Right atrium auricular region (tissue), 2 donors: ENCODE results near the gene COG5. TPM values are rescaled to one million over a fixed set of nuclear protein-coding genes. Genes with fewer than 3 reads are reported as not detected.

Experiments used
- DNase-seq: peaks from one replicate; pipeline ENCODE4 v3.0.0-alpha.2; 2019; ENCODE audit warnings: low spot score
- H3K27ac ChIP-seq, 2 donors: fragments of 200-600 bp; sonication (generic); 1 replicate in 1 of 2; 2 replicates in 1 of 2; pipeline ENCODE4 v1.5.1; 2016 to 2019
- H3K27me3 ChIP-seq, 2 donors: fragments of 200-600 bp; sonication (generic); one replicate each; pipeline versions ENCODE4 v1.5.1 to v1.6.0; 2017 to 2019
- H3K36me3 ChIP-seq: fragments of 200-600 bp; sonication (generic); one replicate; pipeline ENCODE4 v1.5.1; 2016
- H3K4me1 ChIP-seq, 2 donors: fragments of 200-600 bp; sonication (generic); one replicate each; pipeline versions ENCODE4 v1.5.1 to v1.6.0; 2017 to 2019
- H3K4me3 ChIP-seq, 2 donors: fragments of 200-600 bp; sonication (generic); 1 replicate in 1 of 2; 2 replicates in 1 of 2; pipeline ENCODE4 v1.5.1; 2017 to 2019; ENCODE audit warnings: mild to moderate bottlenecking in 1 of 2, moderate library complexity in 1 of 2
- H3K9me3 ChIP-seq, 2 donors: fragments of 200-600 bp; sonication (generic); one replicate each; pipeline ENCODE4 v1.5.1; 2019
- CTCF ChIP-seq, 2 donors: fragments of 200-600 bp; sonication (generic); IDR thresholded peaks; one replicate each; pipeline ENCODE4 v1.5.1; 2019; ENCODE audit warnings: antibody characterized with exemption in 2 of 2
- total RNA-seq, 2 donors: library from RNA; depleted of rRNA; stranded (reverse); fragments of >200 nt; gene quantifications; one replicate each; pipeline ENCODE4 v1.1.0, GENCODE V29; 2016

COG5 gene
- total RNA-seq, 2 donors from 2014 or later, result 28.0 to 31.8 TPM

DNA sequence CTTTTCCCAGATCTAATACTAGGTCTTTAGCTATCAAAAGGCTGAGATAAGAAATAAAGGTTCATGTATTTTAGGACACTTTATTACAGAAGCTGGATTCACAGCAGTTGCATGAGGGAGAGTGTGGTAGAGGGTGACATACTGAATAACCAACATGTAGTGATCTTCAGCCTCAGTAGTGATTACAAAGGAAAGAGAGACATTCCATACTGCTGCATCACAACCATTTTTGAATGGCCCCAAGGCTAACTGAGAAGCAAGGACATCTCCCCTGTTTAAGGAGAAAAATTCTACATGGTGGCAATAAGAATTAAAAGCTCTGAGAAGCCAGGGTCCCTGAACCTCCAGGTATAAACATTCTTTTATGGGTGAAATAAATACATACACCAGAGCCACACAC is 35.3 kb downstream of the COG5 start:
- no peaks in the 10 kb centered on the region for H3K27me3 ChIP-seq
- no peak for TF ChIP-seq CTCF (IDR thresholded peaks at IDR 0.05)
- H3K4me1 ChIP-seq, result no peaks in the 10 kb centered on the region
- no peak overlapping the region for H3K27ac ChIP-seq
- no peak overlapping the region for H3K4me3 ChIP-seq
- no peaks in the 10 kb centered on the region for H3K9me3 ChIP-seq
- peaks cover 12% of the 10 kb centered on the region for H3K36me3 ChIP-seq
- DNase-seq, result no peak

- no peak for DNase-seq
- Histone ChIP-seq H3K4me3 (no peak overlapping the region), H3K9me3 (no peaks in the 10 kb centered on the region), H3K4me1 (no peaks in the 10 kb centered on the region), H3K27me3 (no peaks in the 10 kb centered on the region), H3K36me3 (peaks cover 15% of the 10 kb centered on the region), H3K27ac (no peak overlapping the region)
- TF ChIP-seq CTCF (IDR thresholded peaks at IDR 0.05), result no peak
Measured at GRCh38 chr7:107527196-107527595, 36.5 kb downstream of the COG5 start.

DNA sequence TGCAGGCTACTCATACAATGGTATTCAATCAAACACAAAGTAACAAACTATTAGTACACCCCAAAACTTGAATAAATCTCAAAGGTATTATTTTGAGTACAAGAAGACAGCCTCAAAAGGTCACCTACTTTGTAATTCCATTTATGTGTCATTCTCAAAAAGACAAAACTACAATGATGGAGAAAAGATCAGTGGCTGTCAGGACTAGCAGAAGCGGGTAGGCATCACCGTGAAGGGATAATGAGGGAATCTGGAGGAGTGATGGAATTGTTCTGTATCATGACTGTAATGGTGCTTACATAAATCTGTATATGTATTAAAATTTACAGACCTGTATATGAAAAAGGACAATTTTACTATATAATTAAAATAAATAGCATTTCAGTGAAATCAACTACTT is 37.0 kb downstream of the COG5 start:
- DNase-seq, result no peak
- no peak overlapping the region for H3K4me3 ChIP-seq
- H3K27ac ChIP-seq, result no peak overlapping the region
- no peaks in the 10 kb centered on the region for H3K4me1 ChIP-seq
- H3K9me3 ChIP-seq, result no peaks in the 10 kb centered on the region
- TF ChIP-seq CTCF (IDR thresholded peaks at IDR 0.05), result no peak
- no peaks in the 10 kb centered on the region for H3K27me3 ChIP-seq
- peaks cover 15% of the 10 kb centered on the region for H3K36me3 ChIP-seq

- TF ChIP-seq CTCF (IDR thresholded peaks at IDR 0.05), result no peak
- Histone ChIP-seq H3K9me3 (no peaks in the 10 kb centered on the region), H3K27ac (no peak overlapping the region), H3K4me3 (no peak overlapping the region), H3K27me3 (no peaks in the 10 kb centered on the region), H3K4me1 (peaks cover 0 to 10% of the 10 kb centered on the region in 2 donors), H3K36me3 (no peaks in the 10 kb centered on the region)
- no peak for DNase-seq
Measured at GRCh38 chr7:107506674-107507339, 56.9 kb downstream of the COG5 start.

DNA sequence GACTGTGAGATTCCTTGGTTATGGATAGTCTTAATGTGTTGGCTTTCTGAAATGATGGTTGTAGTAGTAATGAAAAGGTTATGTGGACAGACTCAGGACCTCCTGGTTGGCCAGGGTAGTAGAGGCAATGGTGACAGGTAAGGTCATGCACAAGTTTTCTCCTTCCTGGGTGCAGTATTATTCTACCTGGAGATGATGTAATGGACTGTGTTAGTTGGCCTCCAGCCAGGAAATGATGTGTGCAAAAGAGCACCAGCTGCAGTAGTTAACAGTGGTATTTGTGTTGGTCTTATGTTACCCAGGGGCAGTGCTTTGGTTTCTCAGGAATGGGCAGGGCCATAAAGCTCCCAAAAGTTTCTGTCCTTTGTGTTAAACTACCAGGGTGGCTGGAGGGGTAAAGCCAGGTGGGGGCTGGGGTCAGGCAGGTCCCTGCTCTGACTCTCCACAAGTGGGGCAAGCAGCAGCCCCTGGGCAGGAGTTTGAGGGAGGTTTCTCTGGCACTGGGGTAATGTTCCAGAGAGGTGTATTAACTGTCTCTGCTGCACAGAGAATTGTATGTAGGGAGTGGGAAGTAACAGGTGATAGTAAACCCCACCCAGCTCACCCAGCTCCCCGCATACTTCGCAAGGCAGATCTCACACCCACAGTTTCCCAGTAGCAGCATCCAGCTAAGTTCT is 57.6 kb downstream of the COG5 start:
- Histone ChIP-seq H3K9me3 (no peaks in the 10 kb centered on the region), H3K27ac (no peak overlapping the region), H3K4me3 (no peak overlapping the region), H3K36me3 (no peaks in the 10 kb centered on the region), H3K4me1 (peaks cover 0 to 10% of the 10 kb centered on the region in 2 donors), H3K27me3 (no peaks in the 10 kb centered on the region)
- DNase-seq, result no peak
- no peak for TF ChIP-seq CTCF (IDR thresholded peaks at IDR 0.05)
